IMR-90 (cell line): ENCODE results near the gene FCHO1. TPM values are rescaled to one million over a fixed set of nuclear protein-coding genes. Genes with fewer than 3 reads are reported as not detected.

Source experiments
- ATAC-seq: fragments of 200-7000 bp; cut with Tn5 transposase; 2 replicates; pipeline ENCODE4 v1.9.1; 2020; ENCODE audit warnings: low read depth, mild to moderate bottlenecking, moderate library complexity
- BruUV-seq: library from RNA; stranded (reverse); fragments of 400-500 nt; replicated peaks from 2 replicates; lab custom pipeline; 2021; lab: Mats Ljungman, UMichigan
- CTCF ChIA-PET: fragments of 300-600 bp; formaldehyde crosslinking; extraction: SDS; loops from one replicate; lab custom pipeline; 2021; ENCODE audit warnings: antibody characterized with exemption; lab: Yijun Ruan, JAX
- POLR2A ChIA-PET: fragments of 300-600 bp; sonication (Branson Sonifier 250); formaldehyde crosslinking; loops from one replicate; lab custom pipeline; 2022; ENCODE audit warnings: antibody characterized with exemption; ENCODE audit not compliant: unreplicated experiment; lab: Charles Lee
- DNase-seq: peaks from one replicate; pipeline ENCODE4 v3.0.0; 2013
- H2AFZ ChIP-seq: replicated peaks from 2 replicates; pipeline ENCODE3; 2013; ENCODE audit warnings: low read length, mild to moderate bottlenecking; ENCODE audit not compliant: poor library complexity
- H2AK5ac ChIP-seq: 2 replicates; pipeline ENCODE4 v1.6.1; 2013; ENCODE audit warnings: low read depth, low read length, inconsistent platforms
- H2AK9ac ChIP-seq: replicated peaks from 2 replicates; pipeline ENCODE3; 2013; ENCODE audit warnings: mild to moderate bottlenecking, low read depth, low read length, moderate library complexity; ENCODE audit not compliant: poor library complexity
- H2BK120ac ChIP-seq: 2 replicates; pipeline ENCODE4 v1.6.1; 2013; ENCODE audit warnings: low read depth, low read length, inconsistent platforms
- H2BK15ac ChIP-seq: 3 replicates; pipeline ENCODE4 v1.6.1; 2013; ENCODE audit warnings: low read depth, low read length, inconsistent platforms
- H2BK20ac ChIP-seq: 2 replicates; pipeline ENCODE4 v1.6.1; 2013; ENCODE audit warnings: low read depth, mild to moderate bottlenecking, inconsistent platforms, low read length, moderate library complexity
- H2BK5ac ChIP-seq: 2 replicates; pipeline ENCODE4 v1.6.1; 2013; ENCODE audit warnings: mild to moderate bottlenecking, low read depth, low read length, inconsistent platforms; ENCODE audit not compliant: poor library complexity, severe bottlenecking
- H3K14ac ChIP-seq: replicated peaks from 2 replicates; pipeline ENCODE4 v1.6.1; 2013; ENCODE audit warnings: low read depth, low read length, inconsistent platforms
- H3K18ac ChIP-seq: 2 replicates; pipeline ENCODE4 v1.6.1; 2013; ENCODE audit warnings: low read depth, low read length, control low read depth
- H3K23ac ChIP-seq: 2 replicates; pipeline ENCODE4 v1.6.1; 2013; ENCODE audit warnings: low read depth, low read length, inconsistent platforms
- H3K27ac ChIP-seq: 2 replicates; pipeline ENCODE4 v1.5.1; 2013; ENCODE audit warnings: mild to moderate bottlenecking, control low read depth, low read length; ENCODE audit not compliant: insufficient read depth
- H3K27me3 ChIP-seq: 2 replicates; pipeline ENCODE4 v1.6.1; 2013; ENCODE audit warnings: low read length; ENCODE audit not compliant: control insufficient read depth, insufficient read depth
- H3K36me3 ChIP-seq: 2 replicates; pipeline ENCODE4 v1.6.1; 2013; ENCODE audit warnings: low read length, mixed read lengths; ENCODE audit not compliant: control insufficient read depth, insufficient read depth
- H3K4ac ChIP-seq: 2 replicates; pipeline ENCODE4 v1.6.1; 2013; ENCODE audit warnings: low read depth, low read length, inconsistent platforms
- H3K4me1 ChIP-seq: 2 replicates; pipeline ENCODE4 v1.6.1; 2013; ENCODE audit warnings: low read length, mixed read lengths; ENCODE audit not compliant: control insufficient read depth, insufficient read depth
- H3K4me2 ChIP-seq: 2 replicates; pipeline ENCODE4 v1.6.1; 2013; ENCODE audit warnings: low read depth, mild to moderate bottlenecking, control low read depth, low read length, moderate library complexity
- H3K4me3 ChIP-seq: 2 replicates; pipeline ENCODE4 v1.5.1; 2013; ENCODE audit warnings: low read depth, mild to moderate bottlenecking, control low read depth, low read length, moderate library complexity; ENCODE audit not compliant: insufficient read depth
- H3K56ac ChIP-seq: 2 replicates; pipeline ENCODE4 v1.6.1; 2013; ENCODE audit warnings: low read length, inconsistent platforms; ENCODE audit not compliant: insufficient read depth; ENCODE audit errors: extremely low read depth
- H3K79me1 ChIP-seq, 2 experiments: 2 replicates each; pipeline ENCODE4 v1.6.1; 2013; ENCODE audit warnings: low read length in 2 of 2, inconsistent platforms in 1 of 2, low read depth in 1 of 2
- H3K9ac ChIP-seq: 2 replicates; pipeline ENCODE4 v1.6.1; 2013; ENCODE audit warnings: low read depth, low read length, control low read depth
- H3K9me1 ChIP-seq: 2 replicates; pipeline ENCODE4 v1.6.1; 2013; ENCODE audit warnings: low read length, inconsistent platforms; ENCODE audit not compliant: insufficient read depth
- H3K9me3 ChIP-seq: 2 replicates; pipeline ENCODE4 v1.6.1; 2013; ENCODE audit warnings: low read length; ENCODE audit not compliant: control insufficient read depth, insufficient read depth
- H4K20me1 ChIP-seq: 2 replicates; pipeline ENCODE4 v1.6.1; 2013; ENCODE audit warnings: low read length, inconsistent platforms; ENCODE audit not compliant: insufficient read depth
- H4K5ac ChIP-seq: 2 replicates; pipeline ENCODE4 v1.6.1; 2013; ENCODE audit warnings: mild to moderate bottlenecking, low read depth, low read length, control low read depth
- H4K8ac ChIP-seq, 2 experiments: 2 replicates each; pipeline ENCODE4 v1.6.1; 2013; ENCODE audit warnings: low read depth in 2 of 2, low read length in 2 of 2, control low read depth in 1 of 2, inconsistent platforms in 1 of 2
- H4K91ac ChIP-seq: 2 replicates; pipeline ENCODE4 v1.6.1; 2013; ENCODE audit warnings: low read depth, low read length, inconsistent platforms; ENCODE audit not compliant: insufficient read depth
- BHLHE40 ChIP-seq: fragments of 150-350 bp; IDR thresholded peaks from 2 replicates; pipeline ENCODE4 v1.6.1; 2016; ENCODE audit warnings: mild to moderate bottlenecking, low read depth, low read length
- CEBPB ChIP-seq: IDR thresholded peaks from 2 replicates; pipeline ENCODE4 v1.6.1; 2012; ENCODE audit warnings: low read depth, low read length, improper control_type of control experiment
- CHD1 ChIP-seq: IDR thresholded peaks from 2 replicates; pipeline ENCODE4 v1.6.1; 2012; ENCODE audit warnings: low read depth, low read length, improper control_type of control experiment
- MAFK ChIP-seq: IDR thresholded peaks from 2 replicates; pipeline ENCODE4 v1.6.1; 2012; ENCODE audit warnings: low read depth, low read length, improper control_type of control experiment
- MAZ ChIP-seq: IDR thresholded peaks from 2 replicates; pipeline ENCODE4 v1.6.1; 2012; ENCODE audit warnings: low read depth, mild to moderate bottlenecking, low read length, improper control_type of control experiment, moderate library complexity, borderline replicate concordance
- MXI1 ChIP-seq: IDR thresholded peaks from 2 replicates; pipeline ENCODE4 v1.6.1; 2012; ENCODE audit warnings: low read depth, mild to moderate bottlenecking, low read length, moderate library complexity, borderline replicate concordance
- RAD21 ChIP-seq: IDR thresholded peaks from 2 replicates; pipeline ENCODE4 v1.6.1; 2012; ENCODE audit warnings: low read length, improper control_type of control experiment
- SMC3 ChIP-seq: fragments of 150-350 bp; IDR thresholded peaks from 2 replicates; pipeline ENCODE4 v1.6.1; 2016; ENCODE audit warnings: low read depth, mild to moderate bottlenecking, antibody characterized with exemption, low read length, moderate library complexity
- WGBS, 2 experiments: methylation state at CpG; one replicate each; pipeline versions ENCODE4 v1.1.5 to v1.1.7; 2013; ENCODE audit warnings: missing lambda C conversion rate in 2 of 2; ENCODE audit not compliant: insufficient read length in 1 of 2; ENCODE audit errors: extremely low coverage in 2 of 2; 5-methylcytosine and 5-hydroxymethylcytosine counted together
- dilution Hi-C: fragments of 300-500 bp; cut with HindIII; formaldehyde crosslinking; loops from one replicate; pipeline ENCODE4 v1.14.3; 2018; ENCODE audit warnings: low sequenced_read_pairs; ENCODE audit not compliant: unreplicated experiment
- in situ Hi-C: fragments of 300-500 bp; cut with MboI; formaldehyde crosslinking; loops from 3 replicates; pipeline ENCODE4 v1.14.3; 2019; ENCODE audit warnings: low sequenced_read_pairs, inconsistent platforms, mixed read lengths
- intact Hi-C: fragments of 100-400 bp; cut with micrococcal nuclease; formaldehyde crosslinking; loops from 2 replicates; pipeline ENCODE4 v1.10.0; 2022
- polyA plus RNA-seq, 3 experiments: library from polyadenylated mRNA; depleted of rRNA; stranded (reverse); fragments of >200 nt; gene quantifications; 2 replicates each; pipeline ENCODE4 v1.2.3, GENCODE V29; 2012; ENCODE audit warnings: low replicate concordance in 1 of 3
- total RNA-seq: library from RNA; depleted of rRNA; stranded (reverse); fragments of >200 nt; gene quantifications from 2 replicates; pipeline ENCODE4 v1.2.3, GENCODE V29; 2012
- TF ChIP-seq, protein P1 (sequence below): conservative IDR thresholded peaks from 2 replicates; pipeline ENCODE4 v1.5.1; 2012; ENCODE audit warnings: mild to moderate bottlenecking, low read depth, low read length, improper control_type of control experiment

FCHO1 gene
- total and polyA plus RNA-seq, 2 of the 4 experiments (the other 2 are of a cell fraction): 0.18 to 1.0 TPM

DNA sequence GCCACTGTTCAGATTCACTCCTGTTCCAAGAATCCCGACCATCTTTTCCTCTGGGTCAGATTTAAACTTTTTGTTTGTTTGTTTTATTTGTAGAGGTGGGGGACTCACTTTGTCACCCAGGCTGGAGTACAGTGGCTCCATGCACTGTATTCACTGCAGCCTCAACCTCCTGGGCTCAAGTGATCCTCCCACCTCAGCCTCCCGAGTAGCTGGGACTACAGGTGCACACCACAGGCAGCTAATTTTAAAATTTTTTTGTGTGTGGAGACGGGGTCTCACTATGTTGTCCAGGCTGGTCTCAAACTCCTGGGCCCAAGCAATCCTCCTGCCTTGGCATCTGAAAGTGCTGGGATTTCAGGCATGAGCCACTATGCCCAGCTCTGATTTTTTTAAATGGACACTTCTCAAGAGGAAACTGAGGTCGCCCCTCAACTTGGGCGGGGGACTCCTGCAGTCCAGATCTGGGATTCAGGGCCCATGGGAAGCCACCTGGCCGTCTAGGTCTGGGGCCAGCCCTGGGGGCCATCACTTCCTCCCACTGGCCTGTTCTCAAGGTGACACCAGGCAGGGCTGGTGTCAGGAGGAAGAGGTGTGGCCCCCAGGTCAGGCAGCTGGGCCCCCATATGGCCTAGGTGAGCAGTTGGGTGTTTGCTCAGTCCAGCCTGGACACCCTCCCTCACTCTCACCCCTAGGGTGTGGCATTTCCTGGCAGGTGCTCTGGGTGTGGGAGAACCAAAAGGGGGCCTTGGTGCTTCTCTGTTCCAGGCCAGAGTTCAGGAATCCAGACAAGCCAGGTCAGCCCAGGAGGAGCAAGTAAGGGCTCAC is 44.9 kb downstream of the FCHO1 start:
- H3K4me1 ChIP-seq: no peaks in the 10 kb centered on the region
- H3K9me3 ChIP-seq: peaks cover 3% of the 10 kb centered on the region; the same call in 1 of the 2 replicates
- no peak overlapping the region for H4K91ac ChIP-seq
- intact Hi-C loops (no loop called here), in situ Hi-C loops (no loop called here), dilution Hi-C loops (no loop called here)
- H2BK120ac ChIP-seq: no peak overlapping the region
- H3K23ac ChIP-seq: no peak overlapping the region
- H3K79me1 ChIP-seq: no peaks in the 10 kb centered on the region
- H3K14ac ChIP-seq: no peak overlapping the region
- no peak overlapping the region for H2AK5ac ChIP-seq
- POLR2A ChIA-PET: no interaction called here
- TF ChIP-seq CEBPB: no peak
- TF ChIP-seq, protein P1, sequence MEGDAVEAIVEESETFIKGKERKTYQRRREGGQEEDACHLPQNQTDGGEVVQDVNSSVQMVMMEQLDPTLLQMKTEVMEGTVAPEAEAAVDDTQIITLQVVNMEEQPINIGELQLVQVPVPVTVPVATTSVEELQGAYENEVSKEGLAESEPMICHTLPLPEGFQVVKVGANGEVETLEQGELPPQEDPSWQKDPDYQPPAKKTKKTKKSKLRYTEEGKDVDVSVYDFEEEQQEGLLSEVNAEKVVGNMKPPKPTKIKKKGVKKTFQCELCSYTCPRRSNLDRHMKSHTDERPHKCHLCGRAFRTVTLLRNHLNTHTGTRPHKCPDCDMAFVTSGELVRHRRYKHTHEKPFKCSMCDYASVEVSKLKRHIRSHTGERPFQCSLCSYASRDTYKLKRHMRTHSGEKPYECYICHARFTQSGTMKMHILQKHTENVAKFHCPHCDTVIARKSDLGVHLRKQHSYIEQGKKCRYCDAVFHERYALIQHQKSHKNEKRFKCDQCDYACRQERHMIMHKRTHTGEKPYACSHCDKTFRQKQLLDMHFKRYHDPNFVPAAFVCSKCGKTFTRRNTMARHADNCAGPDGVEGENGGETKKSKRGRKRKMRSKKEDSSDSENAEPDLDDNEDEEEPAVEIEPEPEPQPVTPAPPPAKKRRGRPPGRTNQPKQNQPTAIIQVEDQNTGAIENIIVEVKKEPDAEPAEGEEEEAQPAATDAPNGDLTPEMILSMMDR: no peak
- TF ChIP-seq MXI1: no peak
- TF ChIP-seq CHD1: no peak
- no peak for TF ChIP-seq SMC3
- no peak for TF ChIP-seq RAD21
- TF ChIP-seq MAFK: no peak
- TF ChIP-seq MAZ: no peak
- TF ChIP-seq BHLHE40: no peak
- H2AK9ac ChIP-seq: no peak overlapping the region
- BruUV-seq: no TSS peak
- no peaks in the 10 kb centered on the region for H3K36me3 ChIP-seq
- H3K4me3 ChIP-seq: no peak overlapping the region
- H2BK5ac ChIP-seq: no peak overlapping the region
- H3K56ac ChIP-seq: no peak overlapping the region
- no peak overlapping the region for H4K5ac ChIP-seq
- H2AFZ ChIP-seq: no peak overlapping the region
- ATAC-seq (no peak), DNase-seq (no peak)
- H3K9me1 ChIP-seq: no peaks in the 10 kb centered on the region
- peaks cover 65% of the 10 kb centered on the region for H3K27me3 ChIP-seq
- H2BK15ac ChIP-seq: no peak overlapping the region
- H3K27ac ChIP-seq: no peak overlapping the region
- H3K4ac ChIP-seq: no peak overlapping the region
- no peak overlapping the region for H2BK20ac ChIP-seq
- CTCF ChIA-PET: interaction anchor here (1.7 kb wide), 1 partner anchor 29 kb away, joined by 5 read pairs; no protein-coding TSS in a partner anchor
- H4K20me1 ChIP-seq: no peaks in the 10 kb centered on the region
- no peak overlapping the region for H3K4me2 ChIP-seq
- no peak overlapping the region for H3K18ac ChIP-seq
- 53% methylated on average over 3 of the region's 6 CpGs; no CpG with 5 or more reads in 1 of the 2 experiments for WGBS, 2 experiments
- no peak overlapping the region for H4K8ac ChIP-seq
- H3K9ac ChIP-seq: no peak overlapping the region
